Smooth muscle cell (in vitro differentiated cells): ENCODE results near the gene NPW. TPM values are rescaled to one million over a fixed set of nuclear protein-coding genes. Genes with fewer than 3 reads are reported as not detected.

ENCODE experiments used
- DNase-seq: peaks from one replicate; lab custom pipeline; 2025; ENCODE audit not compliant: unreplicated experiment; lab: John Stamatoyannopoulos, UW
- H2AFZ ChIP-seq: fragments of 200-600 bp; sonication (generic); 2 replicates; pipeline ENCODE4 v1.6.0; 2016; ENCODE audit warnings: antibody characterized with exemption, low read depth, mild to moderate bottlenecking
- H3F3A ChIP-seq: fragments of 200-600 bp; sonication (generic); 2 replicates; pipeline ENCODE4 v1.6.0; 2017; ENCODE audit warnings: antibody characterized with exemption, low read depth
- H3K27ac ChIP-seq: fragments of 200-600 bp; sonication (generic); 2 replicates; pipeline ENCODE4 v1.5.1; 2016; ENCODE audit warnings: low read depth, mild to moderate bottlenecking
- H3K27me3 ChIP-seq: fragments of 200-600 bp; sonication (generic); 2 replicates; pipeline ENCODE4 v1.6.1; 2016; ENCODE audit warnings: low read depth, mild to moderate bottlenecking
- H3K36me3 ChIP-seq: fragments of 200-600 bp; sonication (generic); 2 replicates; pipeline ENCODE4 v1.5.1; 2016; ENCODE audit warnings: low read depth
- H3K4me1 ChIP-seq: fragments of 200-600 bp; sonication (generic); 2 replicates; pipeline ENCODE4 v1.5.1; 2016; ENCODE audit warnings: low read depth
- H3K4me2 ChIP-seq: fragments of 200-600 bp; sonication (generic); 2 replicates; pipeline ENCODE4 v1.6.0; 2016; ENCODE audit warnings: mild to moderate bottlenecking
- H3K4me3 ChIP-seq: fragments of 200-600 bp; sonication (generic); 2 replicates; pipeline ENCODE4 v1.5.1; 2016; ENCODE audit warnings: mild to moderate bottlenecking
- H3K79me2 ChIP-seq: fragments of 200-600 bp; sonication (generic); 2 replicates; pipeline ENCODE4 v1.6.0; 2016; ENCODE audit warnings: low read depth, mild to moderate bottlenecking
- H3K9ac ChIP-seq: fragments of 200-600 bp; sonication (generic); 2 replicates; pipeline ENCODE4 v1.6.0; 2016; ENCODE audit warnings: low read depth
- H3K9me3 ChIP-seq: fragments of 200-600 bp; sonication (generic); replicated peaks from 2 replicates; pipeline ENCODE4 v1.5.1; 2016; ENCODE audit warnings: low read depth
- H4K20me1 ChIP-seq: fragments of 200-600 bp; sonication (generic); 2 replicates; pipeline ENCODE4 v1.6.0; 2016; ENCODE audit warnings: low read depth
- WGBS: methylation state at CpG from one replicate; pipeline ENCODE4 v1.1.7; 2016; ENCODE audit warnings: low lambda C conversion rate; 5-methylcytosine and 5-hydroxymethylcytosine counted together
- polyA plus RNA-seq: library from polyadenylated mRNA; unstranded; fragments of >200 nt; fragmentation: Nextera tagmentation; extraction: Ambion mirVana; gene quantifications from 2 replicates; pipeline ENCODE4 v1.2.1, GENCODE V29; 2016
- total RNA-seq: library from RNA; depleted of rRNA; stranded (reverse); fragments of >200 nt; gene quantifications from 2 replicates; pipeline ENCODE4 v1.2.3, GENCODE V29; 2014
- TF ChIP-seq, protein P1 (sequence below): fragments of 200-600 bp; sonication (generic); IDR thresholded peaks from 2 replicates; pipeline ENCODE4 v1.5.1; 2017; ENCODE audit warnings: borderline replicate concordance, mild to moderate bottlenecking, antibody characterized with exemption; ENCODE audit not compliant: insufficient read depth, poor library complexity, severe bottlenecking

Gene NPW
- total and polyA plus RNA-seq, 2 experiments from 2014 or later, result 13.1 to 185 TPM

GRCh38 chr16:2061023-2061422 is 41.4 kb downstream of the NPW start:
- no peak for DNase-seq
- no peak overlapping the region for H3K4me3 ChIP-seq
- H4K20me1 ChIP-seq, result no peaks in the 10 kb centered on the region
- 95% methylated on average over 18 of the region's 18 CpGs for WGBS
- no peaks in the 10 kb centered on the region for H3F3A ChIP-seq
- H3K9ac ChIP-seq, result no peak overlapping the region
- no peak overlapping the region for H2AFZ ChIP-seq
- H3K27ac ChIP-seq, result no peak overlapping the region
- H3K36me3 ChIP-seq, result peaks cover 1% of the 10 kb centered on the region
- no peaks in the 10 kb centered on the region for H3K79me2 ChIP-seq
- TF ChIP-seq, protein P1, sequence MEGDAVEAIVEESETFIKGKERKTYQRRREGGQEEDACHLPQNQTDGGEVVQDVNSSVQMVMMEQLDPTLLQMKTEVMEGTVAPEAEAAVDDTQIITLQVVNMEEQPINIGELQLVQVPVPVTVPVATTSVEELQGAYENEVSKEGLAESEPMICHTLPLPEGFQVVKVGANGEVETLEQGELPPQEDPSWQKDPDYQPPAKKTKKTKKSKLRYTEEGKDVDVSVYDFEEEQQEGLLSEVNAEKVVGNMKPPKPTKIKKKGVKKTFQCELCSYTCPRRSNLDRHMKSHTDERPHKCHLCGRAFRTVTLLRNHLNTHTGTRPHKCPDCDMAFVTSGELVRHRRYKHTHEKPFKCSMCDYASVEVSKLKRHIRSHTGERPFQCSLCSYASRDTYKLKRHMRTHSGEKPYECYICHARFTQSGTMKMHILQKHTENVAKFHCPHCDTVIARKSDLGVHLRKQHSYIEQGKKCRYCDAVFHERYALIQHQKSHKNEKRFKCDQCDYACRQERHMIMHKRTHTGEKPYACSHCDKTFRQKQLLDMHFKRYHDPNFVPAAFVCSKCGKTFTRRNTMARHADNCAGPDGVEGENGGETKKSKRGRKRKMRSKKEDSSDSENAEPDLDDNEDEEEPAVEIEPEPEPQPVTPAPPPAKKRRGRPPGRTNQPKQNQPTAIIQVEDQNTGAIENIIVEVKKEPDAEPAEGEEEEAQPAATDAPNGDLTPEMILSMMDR, result no peak
- no peaks in the 10 kb centered on the region for H3K4me1 ChIP-seq
- no peaks in the 10 kb centered on the region for H3K27me3 ChIP-seq
- no peaks in the 10 kb centered on the region for H3K9me3 ChIP-seq
- no peak overlapping the region for H3K4me2 ChIP-seq

- Histone ChIP-seq H3K9ac (no peak overlapping the region), H4K20me1 (no peaks in the 10 kb centered on the region), H3F3A (no peaks in the 10 kb centered on the region), H3K4me3 (no peak overlapping the region), H3K27me3 (no peaks in the 10 kb centered on the region), H3K9me3 (no peaks in the 10 kb centered on the region), H3K36me3 (peaks cover 5% of the 10 kb centered on the region), H3K79me2 (no peaks in the 10 kb centered on the region), H3K4me2 (no peak overlapping the region), H3K27ac (no peak overlapping the region), H3K4me1 (no peaks in the 10 kb centered on the region), H2AFZ (no peak overlapping the region)
- 98% methylated on average over 13 of the region's 13 CpGs for WGBS
- DNase-seq, result no peak
- TF ChIP-seq, protein P1, result no peak
Observed at GRCh38 chr16:2061526-2061925, 41.9 kb downstream of the NPW start.

GRCh38 chr16:2062801-2063200 is 43.2 kb downstream of the NPW start:
- Histone ChIP-seq H3K4me2 (no peak overlapping the region), H3K36me3 (peaks cover 5% of the 10 kb centered on the region), H3F3A (no peaks in the 10 kb centered on the region), H3K9me3 (no peaks in the 10 kb centered on the region), H3K79me2 (no peaks in the 10 kb centered on the region), H3K27me3 (no peaks in the 10 kb centered on the region), H4K20me1 (no peaks in the 10 kb centered on the region), H2AFZ (no peak overlapping the region), H3K4me3 (no peak overlapping the region), H3K27ac (no peak overlapping the region), H3K9ac (no peak overlapping the region), H3K4me1 (no peaks in the 10 kb centered on the region)
- DNase-seq, result no peak
- TF ChIP-seq, protein P1, result no peak
- 95% methylated on average over 19 of the region's 28 CpGs for WGBS

DNA sequence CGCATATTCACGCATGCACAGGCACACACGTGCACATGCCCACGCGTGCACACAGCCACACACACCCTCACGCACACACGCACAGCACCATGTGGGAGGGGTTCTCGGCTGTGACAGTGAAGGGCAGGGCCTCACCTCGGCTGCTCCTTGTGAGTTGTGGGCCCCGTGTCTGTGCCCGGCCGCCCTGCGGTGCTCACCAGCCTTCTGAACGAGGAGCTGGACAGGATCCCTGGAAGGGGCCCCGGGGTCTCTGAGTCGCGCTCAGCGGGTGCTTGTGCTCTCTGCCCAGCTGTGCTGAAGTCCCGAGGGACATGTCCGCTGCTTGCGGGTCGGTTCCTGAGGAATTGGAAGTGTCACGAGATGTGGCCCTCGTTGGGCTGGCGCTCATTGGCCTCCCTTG is 44.3 kb downstream of the NPW start:
- H3K36me3 ChIP-seq, result peaks cover 5% of the 10 kb centered on the region
- no peak overlapping the region for H3K4me2 ChIP-seq
- DNase-seq, result no peak
- H3K9me3 ChIP-seq, result no peaks in the 10 kb centered on the region
- TF ChIP-seq, protein P1, result no peak
- no peak overlapping the region for H3K27ac ChIP-seq
- no peaks in the 10 kb centered on the region for H3K79me2 ChIP-seq
- no peak overlapping the region for H3K4me3 ChIP-seq
- H3F3A ChIP-seq, result no peaks in the 10 kb centered on the region
- no peak overlapping the region for H2AFZ ChIP-seq
- H3K9ac ChIP-seq, result no peak overlapping the region
- H3K27me3 ChIP-seq, result no peaks in the 10 kb centered on the region
- 97% methylated on average over 25 of the region's 25 CpGs for WGBS
- H4K20me1 ChIP-seq, result no peaks in the 10 kb centered on the region
- no peaks in the 10 kb centered on the region for H3K4me1 ChIP-seq
